Panc1 (cell line): Measurements from ENCODE around the gene NPDC1. TPM values are rescaled to one million over a fixed set of nuclear protein-coding genes. Genes with fewer than 3 reads are reported as not detected.

Experiments used
- ATAC-seq: fragments of 200-7000 bp; cut with Tn5 transposase; 2 replicates; pipeline ENCODE4 v1.9.1; 2020; ENCODE audit warnings: mild to moderate bottlenecking, moderate library complexity
- BruUV-seq: library from RNA; stranded (reverse); fragments of 400-500 nt; replicated peaks from 2 replicates; lab custom pipeline; 2021; lab: Mats Ljungman, UMichigan
- CTCF ChIA-PET: fragments of 300-600 bp; sonication (Branson Sonifier 250); formaldehyde crosslinking; loops from one replicate; lab custom pipeline; 2022; ENCODE audit warnings: antibody characterized with exemption; lab: Charles Lee
- POLR2A ChIA-PET: fragments of 300-600 bp; sonication (Branson Sonifier 250); formaldehyde crosslinking; loops from one replicate; lab custom pipeline; 2022; ENCODE audit warnings: antibody characterized with exemption; lab: Charles Lee
- DNase-seq: peaks from one replicate; pipeline ENCODE4 v3.0.0-alpha.2; 2010; ENCODE audit warnings: low read depth, low spot score
- H3K27ac ChIP-seq: 2 replicates; pipeline ENCODE4 v1.5.1; 2011; ENCODE audit warnings: mild to moderate bottlenecking, low read length, inconsistent platforms
- H3K27me3 ChIP-seq: fragments of 200-500 bp; sonication (Bioruptor generic); 2 replicates; pipeline ENCODE4 v1.6.0; 2014; ENCODE audit warnings: low read length, inconsistent platforms; ENCODE audit not compliant: control insufficient read depth, insufficient read depth
- H3K36me3 ChIP-seq: fragments of 200-500 bp; sonication (Bioruptor generic); 2 replicates; pipeline ENCODE4 v1.5.1; 2014; ENCODE audit warnings: inconsistent platforms, mild to moderate bottlenecking, low read length, moderate library complexity; ENCODE audit not compliant: control insufficient read depth, insufficient read depth
- H3K4me1 ChIP-seq: 2 replicates; pipeline ENCODE4 v1.5.1; 2011; ENCODE audit warnings: inconsistent platforms, mild to moderate bottlenecking, low read length, moderate library complexity; ENCODE audit not compliant: control insufficient read depth, insufficient read depth
- H3K4me3 ChIP-seq, 2 experiments: 2 replicates each; pipeline ENCODE4 v1.5.1; 2011 to 2012; ENCODE audit warnings: low read depth in 2 of 2, low read length in 2 of 2, mild to moderate bottlenecking in 2 of 2, inconsistent platforms in 1 of 2, moderate library complexity in 1 of 2
- H3K9me3 ChIP-seq: fragments of 200-500 bp; sonication (Bioruptor generic); 2 replicates; pipeline ENCODE4 v1.5.1; 2014; ENCODE audit warnings: low read depth, mild to moderate bottlenecking, inconsistent platforms, low read length, moderate library complexity; ENCODE audit not compliant: control insufficient read depth, insufficient read depth
- CTCF ChIP-seq: fragments of 450-650 bp; IDR thresholded peaks from 2 replicates; pipeline ENCODE4 v1.5.1; 2017; ENCODE audit warnings: mild to moderate bottlenecking
- POLR2AphosphoS5 ChIP-seq: IDR thresholded peaks from 2 replicates; pipeline ENCODE4 v1.6.1; 2012; ENCODE audit warnings: mild to moderate bottlenecking, low read depth, low read length, moderate library complexity
- SIN3A ChIP-seq: IDR thresholded peaks from 2 replicates; pipeline ENCODE4 v1.6.1; 2012; ENCODE audit warnings: low read depth, mild to moderate bottlenecking, low read length, moderate library complexity, borderline replicate concordance; ENCODE audit not compliant: insufficient read depth
- TCF7L2 ChIP-seq: IDR thresholded peaks from 2 replicates; pipeline ENCODE4 v1.6.1; 2011; ENCODE audit warnings: mild to moderate bottlenecking, low read depth, low read length, inconsistent platforms
- in situ Hi-C: cut with HindIII; loops from 2 replicates; pipeline ENCODE4 v1.10.0; 2016; ENCODE audit warnings: low sequenced_read_pairs, low pct_unique_long_range_greater_than_20kb
- intact Hi-C: fragments of 100-400 bp; cut with micrococcal nuclease; formaldehyde crosslinking; loops from one replicate; pipeline ENCODE4 v1.10.0; 2022; ENCODE audit not compliant: unreplicated experiment
- total RNA-seq: library from RNA; stranded (reverse); gene quantifications from one replicate; pipeline ENCODE4 v1.2.1, GENCODE V29; 2021; ENCODE audit not compliant: unreplicated experiment
- TF ChIP-seq, protein P1 (sequence below), 2 experiments: IDR thresholded peaks; 2 replicates each; pipeline ENCODE4 v1.6.1; 2011 to 2012; ENCODE audit warnings: low read depth in 2 of 2, control low read depth in 1 of 2, low read length in 1 of 2, mild to moderate bottlenecking in 1 of 2, moderate library complexity in 1 of 2; ENCODE audit not compliant: insufficient read depth in 1 of 2

NPDC1 gene
- total RNA-seq, 1 experiment from 2014 or later, result 43.5 TPM

- BruUV-seq, result no TSS peak
- Histone ChIP-seq H3K4me3 (no peak overlapping the region), H3K36me3 (no peaks in the 10 kb centered on the region), H3K4me1 (no peaks in the 10 kb centered on the region; the same call in 1 of the 2 replicates), H3K27ac (no peak overlapping the region), H3K9me3 (no peaks in the 10 kb centered on the region), H3K27me3 (no peaks in the 10 kb centered on the region)
- DNase-seq (no peak), ATAC-seq (no peak)
- intact Hi-C loops (no loop called here), in situ Hi-C loops (no loop called here)
- CTCF ChIA-PET, result no interaction called here
- TF ChIP-seq SIN3A (no peak), POLR2AphosphoS5 (no peak), TCF7L2 (no peak), CTCF (no peak)
- TF ChIP-seq, protein P1, sequence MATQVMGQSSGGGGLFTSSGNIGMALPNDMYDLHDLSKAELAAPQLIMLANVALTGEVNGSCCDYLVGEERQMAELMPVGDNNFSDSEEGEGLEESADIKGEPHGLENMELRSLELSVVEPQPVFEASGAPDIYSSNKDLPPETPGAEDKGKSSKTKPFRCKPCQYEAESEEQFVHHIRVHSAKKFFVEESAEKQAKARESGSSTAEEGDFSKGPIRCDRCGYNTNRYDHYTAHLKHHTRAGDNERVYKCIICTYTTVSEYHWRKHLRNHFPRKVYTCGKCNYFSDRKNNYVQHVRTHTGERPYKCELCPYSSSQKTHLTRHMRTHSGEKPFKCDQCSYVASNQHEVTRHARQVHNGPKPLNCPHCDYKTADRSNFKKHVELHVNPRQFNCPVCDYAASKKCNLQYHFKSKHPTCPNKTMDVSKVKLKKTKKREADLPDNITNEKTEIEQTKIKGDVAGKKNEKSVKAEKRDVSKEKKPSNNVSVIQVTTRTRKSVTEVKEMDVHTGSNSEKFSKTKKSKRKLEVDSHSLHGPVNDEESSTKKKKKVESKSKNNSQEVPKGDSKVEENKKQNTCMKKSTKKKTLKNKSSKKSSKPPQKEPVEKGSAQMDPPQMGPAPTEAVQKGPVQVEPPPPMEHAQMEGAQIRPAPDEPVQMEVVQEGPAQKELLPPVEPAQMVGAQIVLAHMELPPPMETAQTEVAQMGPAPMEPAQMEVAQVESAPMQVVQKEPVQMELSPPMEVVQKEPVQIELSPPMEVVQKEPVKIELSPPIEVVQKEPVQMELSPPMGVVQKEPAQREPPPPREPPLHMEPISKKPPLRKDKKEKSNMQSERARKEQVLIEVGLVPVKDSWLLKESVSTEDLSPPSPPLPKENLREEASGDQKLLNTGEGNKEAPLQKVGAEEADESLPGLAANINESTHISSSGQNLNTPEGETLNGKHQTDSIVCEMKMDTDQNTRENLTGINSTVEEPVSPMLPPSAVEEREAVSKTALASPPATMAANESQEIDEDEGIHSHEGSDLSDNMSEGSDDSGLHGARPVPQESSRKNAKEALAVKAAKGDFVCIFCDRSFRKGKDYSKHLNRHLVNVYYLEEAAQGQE (IDR thresholded peaks at IDR 0.05; ENCODE audit: insufficient read depth in 1 of 2, low read depth in 2 of 2, low read length in 1 of 2), result no peak
- POLR2A ChIA-PET, result no interaction called here
These were observed 28.0 kb downstream of the NPDC1 start for GRCh38 chr9:137017791-137018497.

DNA sequence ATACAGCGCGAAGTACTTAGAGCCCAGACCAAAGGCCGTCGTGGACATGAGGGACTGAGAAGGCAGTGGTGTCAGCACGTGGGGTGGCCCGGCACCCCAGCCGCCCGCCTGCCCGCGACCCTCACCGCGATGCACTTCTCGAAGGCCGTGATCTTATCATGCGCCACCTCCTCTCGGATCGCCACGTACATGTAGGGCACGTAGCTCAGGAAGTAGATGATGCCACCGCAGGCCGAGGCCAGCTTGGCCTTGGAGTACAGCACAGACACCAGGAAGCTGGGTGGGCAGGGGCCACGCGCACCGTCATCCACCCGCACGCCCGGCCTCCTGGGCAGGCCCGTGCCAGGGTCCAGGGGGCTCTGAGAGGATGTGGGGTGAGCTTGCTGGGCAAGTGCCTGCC lies 28.9 kb downstream of the NPDC1 start:
- no peak for DNase-seq
- in situ Hi-C loops, result no loop called here
- ChIA-PET POLR2A (no interaction called here), CTCF (no interaction called here)
- no peak overlapping the region for H3K4me3 ChIP-seq
- no peak for ATAC-seq
- intact Hi-C loops, result no loop called here
- H3K4me1 ChIP-seq, result no peaks in the 10 kb centered on the region
- H3K36me3 ChIP-seq, result no peaks in the 10 kb centered on the region
- no peaks in the 10 kb centered on the region for H3K27me3 ChIP-seq
- no TSS peak for BruUV-seq
- TF ChIP-seq, protein P1 (IDR thresholded peaks at IDR 0.05; ENCODE audit: insufficient read depth in 1 of 2, low read depth in 2 of 2, low read length in 1 of 2), result no peak
- TF ChIP-seq TCF7L2 (no peak), CTCF (no peak), POLR2AphosphoS5 (no peak), SIN3A (no peak)
- H3K9me3 ChIP-seq, result no peaks in the 10 kb centered on the region
- no peak overlapping the region for H3K27ac ChIP-seq
